HG02571 (cell line): ENCODE data around the gene BBS2.
"Not testable (repeated sequence)": the region's sequence is repeated elsewhere in the genome, so short reads cannot be mapped to it uniquely, and the experiment has no call there.

Experiments used
- ATAC-seq: cut with Tn5 transposase; IDR thresholded peaks from one replicate; pipeline ENCODE4 v1.9.1; 2021; ENCODE audit warnings: mild to moderate bottlenecking, moderate library complexity; ENCODE audit not compliant: unreplicated experiment

Gene BBS2

DNA sequence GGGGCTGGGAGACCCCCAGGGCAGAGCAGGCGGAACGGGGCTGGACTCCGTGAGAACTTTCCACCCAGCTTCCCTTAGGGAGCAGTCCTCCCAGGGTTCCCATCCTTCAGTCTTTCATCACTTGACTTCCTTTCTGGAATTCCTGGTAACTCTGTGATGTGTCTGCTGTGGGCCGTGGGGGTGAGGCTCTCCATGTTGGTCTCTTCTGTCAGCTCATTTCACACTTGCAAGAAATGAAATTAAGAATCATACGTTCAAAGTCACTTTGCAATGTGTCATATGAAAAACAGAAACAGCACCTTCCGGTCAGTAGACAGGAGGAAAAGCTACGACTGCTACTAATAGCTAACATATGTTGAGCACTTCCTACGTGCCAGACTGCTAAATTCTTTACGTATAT lies 5.4 kb upstream of the BBS2 start:
- no peak for ATAC-seq

DNA sequence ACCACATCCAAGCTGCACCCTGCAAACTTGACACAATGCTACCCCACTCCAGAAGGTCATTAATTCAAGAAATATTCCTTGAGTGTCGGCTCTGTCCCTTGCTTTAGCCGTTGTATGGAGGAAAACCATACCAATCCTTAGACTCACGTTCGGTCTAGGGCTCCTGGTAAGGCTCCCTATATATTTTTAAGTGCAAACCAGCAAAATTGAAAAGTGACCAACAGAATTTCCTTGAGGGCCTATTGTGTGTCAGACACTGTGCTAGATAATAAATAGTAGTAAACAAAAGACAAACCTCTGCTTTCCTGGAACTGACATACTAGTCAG lies 390 bp upstream of the BBS2 start:
- ATAC-seq: no peak

DNA sequence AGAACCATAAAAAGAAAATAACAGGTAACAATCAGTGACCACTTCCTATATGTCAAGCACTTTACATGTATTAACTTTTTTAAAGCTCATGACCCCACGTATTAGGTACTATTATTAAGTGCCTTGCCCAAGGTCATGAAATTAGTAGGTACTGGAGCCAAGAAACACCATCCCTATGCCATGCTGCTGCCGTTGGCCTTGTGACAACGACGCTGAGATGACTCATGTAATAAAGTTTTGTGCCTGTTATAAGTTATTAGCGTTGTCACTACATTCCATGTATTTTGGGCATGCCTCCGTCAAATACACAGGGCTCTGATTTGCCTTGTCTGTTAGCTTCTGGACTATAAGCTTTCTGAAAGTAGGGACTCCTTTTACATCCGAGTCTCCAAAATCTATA lies 1.4 kb downstream of the BBS2 start:
- no peak for ATAC-seq

- no peak for ATAC-seq
These were observed 2.6 kb downstream of the BBS2 start for GRCh38 chr16:56517206-56517605.

- no peak for ATAC-seq
These were observed 4.2 kb downstream of the BBS2 start for GRCh38 chr16:56515665-56516064.

GRCh38 chr16:56514845-56515244 lies 5.0 kb downstream of the BBS2 start:
- ATAC-seq: no peak

DNA sequence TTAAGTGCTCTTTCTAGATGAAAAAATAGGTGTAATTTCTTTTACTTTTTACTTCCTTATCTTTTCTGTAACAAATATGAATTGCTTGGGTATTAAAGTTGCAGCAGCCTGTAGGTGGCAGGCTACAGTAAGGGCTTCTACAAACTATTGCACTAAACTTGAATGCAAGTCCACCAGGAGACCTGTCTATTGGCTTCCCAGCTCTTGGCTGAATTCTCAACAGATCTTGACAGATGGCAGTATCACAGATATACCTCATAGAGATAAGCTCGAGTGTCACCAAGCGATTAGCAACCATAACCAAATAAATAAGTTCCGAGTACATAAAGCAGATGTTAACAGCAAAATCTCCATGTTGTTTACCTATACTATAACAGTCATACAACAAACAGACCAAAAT lies 5.9 kb downstream of the BBS2 start:
- no peak for ATAC-seq

GRCh38 chr16:56513091-56513490 lies 6.7 kb downstream of the BBS2 start:
- ATAC-seq: no peak

- ATAC-seq: no peak
These were observed 7.8 kb downstream of the BBS2 start for GRCh38 chr16:56512025-56512424.

GRCh38 chr16:56510544-56510943 lies 9.3 kb downstream of the BBS2 start:
- no peak for ATAC-seq

GRCh38 chr16:56506941-56507340 lies 12.9 kb downstream of the BBS2 start:
- no peak for ATAC-seq

- no peak for ATAC-seq
These were observed 14.6 kb downstream of the BBS2 start for GRCh38 chr16:56505181-56505580.

- no peak for ATAC-seq
These were observed 26.0 kb downstream of the BBS2 start for GRCh38 chr16:56493815-56494214.

- no peak for ATAC-seq
These were observed 26.7 kb downstream of the BBS2 start for GRCh38 chr16:56493126-56493525.

GRCh38 chr16:56491657-56492261 lies 28.1 kb downstream of the BBS2 start:
- no peak for ATAC-seq

DNA sequence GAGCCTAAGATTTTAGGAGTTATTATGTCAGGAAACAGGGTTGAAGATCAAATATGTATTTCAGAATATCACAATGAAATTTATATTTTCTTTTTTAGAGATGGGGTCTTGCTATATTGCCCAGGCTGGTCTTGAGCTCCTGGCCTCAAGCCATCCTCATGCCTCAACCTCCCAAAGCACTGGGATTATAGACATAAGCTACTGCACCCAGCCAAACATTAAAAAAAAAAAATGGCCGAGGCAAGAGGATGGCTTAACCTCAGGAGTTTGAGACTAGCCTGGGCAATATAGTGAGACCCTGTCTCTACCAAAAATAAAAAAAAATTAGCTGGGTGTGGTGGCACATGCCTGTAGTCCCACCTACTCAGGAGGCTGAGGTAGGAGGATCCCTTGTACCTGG lies 31.0 kb downstream of the BBS2 start:
- ATAC-seq: not testable (repeated sequence)

DNA sequence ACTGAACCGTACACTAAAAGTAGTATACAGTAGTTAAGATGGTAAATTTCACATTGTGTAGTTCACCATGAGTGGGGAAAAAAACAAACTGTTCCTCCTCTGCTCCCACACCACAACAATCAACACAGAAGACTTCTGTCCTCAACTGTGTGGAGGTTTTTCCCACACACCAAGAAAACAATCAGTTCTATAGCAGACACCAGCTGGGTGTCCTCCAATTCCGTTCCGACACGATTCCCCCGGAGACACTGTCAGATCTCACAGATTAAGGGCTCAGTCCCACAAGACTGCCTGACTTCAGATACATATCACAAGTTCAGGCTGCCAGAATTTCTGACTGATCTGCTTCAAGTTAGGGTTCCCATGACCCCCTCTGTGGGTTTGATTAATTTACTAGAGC lies 31.8 kb downstream of the BBS2 start:
- no peak for ATAC-seq

DNA sequence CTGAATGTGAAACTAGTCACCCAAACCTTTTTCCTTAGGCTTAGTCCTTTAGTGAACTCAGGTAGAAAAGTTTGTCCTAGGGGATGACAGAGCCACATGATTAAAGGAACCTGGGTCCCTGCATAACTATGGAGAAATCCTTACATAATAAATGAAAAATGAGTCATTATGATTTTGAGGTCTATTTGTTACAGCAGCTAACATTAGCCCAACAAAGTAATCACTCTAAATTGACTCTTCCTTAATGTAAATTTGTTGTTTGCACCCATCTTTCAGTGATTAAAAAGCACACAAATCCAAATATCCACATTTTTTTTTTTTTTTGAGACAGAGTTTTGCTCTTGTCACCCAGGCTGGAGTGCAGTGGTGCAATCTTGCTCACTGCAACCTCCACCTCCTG lies 36.4 kb downstream of the BBS2 start:
- ATAC-seq: no peak

DNA sequence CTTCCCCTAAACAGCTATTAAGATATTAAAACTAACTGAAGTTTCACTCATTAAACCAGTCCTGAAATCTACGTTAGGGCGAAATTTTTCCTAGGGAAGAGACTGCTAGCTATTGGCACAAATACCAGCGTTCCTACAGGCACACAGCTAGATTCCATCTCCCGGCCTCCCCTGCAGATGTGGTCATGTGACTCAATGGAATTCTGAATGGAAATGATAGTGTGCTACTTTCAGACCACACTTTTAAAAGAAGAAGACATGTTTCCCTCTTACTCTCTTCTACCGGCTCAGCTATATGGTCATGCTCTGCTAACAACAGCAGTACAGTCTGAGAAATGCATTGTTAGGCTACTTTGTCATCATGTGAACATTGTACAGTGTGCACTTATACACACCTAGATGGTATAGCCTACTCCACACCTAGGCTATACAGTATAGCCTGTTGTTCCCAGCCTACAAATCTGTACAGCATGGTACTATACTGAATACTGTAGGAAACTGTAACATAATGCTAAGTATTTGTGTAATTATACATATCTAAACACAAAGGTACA lies 37.1 kb downstream of the BBS2 start:
- no peak for ATAC-seq

DNA sequence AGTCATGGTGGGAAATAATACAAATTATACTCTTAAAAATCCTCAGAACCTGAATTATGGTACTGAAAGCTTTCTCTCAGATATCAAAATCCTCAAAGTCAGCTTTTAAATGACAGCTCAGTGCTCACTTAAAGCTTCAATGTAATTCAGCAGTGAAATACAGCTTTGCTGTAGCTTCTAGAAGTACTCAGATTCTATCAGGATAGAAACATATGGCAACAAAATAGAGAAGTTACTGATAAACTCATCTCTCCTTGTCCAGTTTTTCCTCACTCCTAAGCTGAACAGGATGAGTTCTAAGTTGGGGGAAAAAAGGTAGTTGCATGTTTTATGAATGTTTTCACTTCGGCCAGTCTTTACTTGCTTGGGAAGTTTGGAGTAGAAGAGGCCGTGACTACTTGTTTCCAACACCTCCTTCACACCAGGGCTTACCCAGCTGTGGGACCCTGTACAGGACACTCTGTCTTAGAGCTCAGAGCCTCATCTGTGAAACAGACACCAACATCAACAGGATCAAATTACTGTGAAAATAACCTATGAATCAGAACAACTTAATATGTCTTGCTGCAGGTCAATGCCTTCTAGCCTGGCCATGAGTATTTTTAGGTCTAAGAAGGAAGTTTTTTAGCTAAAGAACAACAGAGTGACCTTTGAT lies 38.2 kb downstream of the BBS2 start:
- no peak for ATAC-seq

- ATAC-seq: no peak
These were observed 38.9 kb downstream of the BBS2 start for GRCh38 chr16:56480776-56481467.

DNA sequence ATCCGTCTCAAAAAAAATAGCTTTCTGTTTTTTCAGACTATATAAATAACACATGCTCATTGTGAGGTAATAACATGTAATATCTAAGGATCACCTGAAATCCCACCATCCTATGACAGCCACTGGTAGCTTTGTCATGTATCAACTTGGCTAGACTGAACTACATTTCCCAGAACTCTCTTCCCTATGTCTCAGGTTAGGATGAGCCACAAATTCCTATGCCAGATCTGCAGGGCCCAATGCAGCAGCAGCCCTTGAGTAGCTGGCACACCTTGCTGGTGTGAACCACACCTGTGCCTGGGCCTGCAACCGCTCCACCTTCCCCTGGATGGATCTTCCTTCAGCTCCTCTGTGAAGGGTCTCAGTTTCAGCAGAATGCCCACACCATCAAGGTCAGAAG lies 40.4 kb downstream of the BBS2 start:
- ATAC-seq: no peak
